Ishikawa (cell line): ENCODE results near the gene GRID1.

Experiments used
- CEBPB ChIP-seq: IDR thresholded peaks from 2 replicates; pipeline ENCODE4 v1.6.1; 2012
- CREB1 ChIP-seq: IDR thresholded peaks from 2 replicates; pipeline ENCODE4 v1.6.1; 2012; ENCODE audit warnings: low read depth
- EGR1 ChIP-seq: IDR thresholded peaks from 2 replicates; pipeline ENCODE4 v1.6.1; 2012
- EP300 ChIP-seq: IDR thresholded peaks from 2 replicates; pipeline ENCODE4 v1.6.1; 2012; ENCODE audit warnings: borderline replicate concordance
- FOXM1 ChIP-seq: IDR thresholded peaks from 2 replicates; pipeline ENCODE4 v1.6.1; 2012; ENCODE audit warnings: low read depth, borderline replicate concordance
- MAX ChIP-seq: IDR thresholded peaks from 2 replicates; pipeline ENCODE4 v1.6.1; 2012
- NFIC ChIP-seq: IDR thresholded peaks from 2 replicates; pipeline ENCODE4 v1.6.1; 2012
- RAD21 ChIP-seq: IDR thresholded peaks from 2 replicates; pipeline ENCODE4 v1.6.1; 2012; ENCODE audit warnings: low read depth
- TAF1 ChIP-seq: IDR thresholded peaks from 2 replicates; pipeline ENCODE4 v1.6.1; 2012; ENCODE audit warnings: low read depth, mild to moderate bottlenecking
- TCF12 ChIP-seq: IDR thresholded peaks from 2 replicates; pipeline ENCODE4 v1.6.1; 2012; ENCODE audit warnings: low read depth
- TEAD4 ChIP-seq: IDR thresholded peaks from 2 replicates; pipeline ENCODE4 v1.6.1; 2012
- USF1 ChIP-seq: IDR thresholded peaks from 2 replicates; pipeline ENCODE4 v1.6.1; 2012
- YY1 ChIP-seq: IDR thresholded peaks from 2 replicates; pipeline ENCODE4 v1.6.1; 2012; ENCODE audit warnings: low read depth
- ZBTB7A ChIP-seq: IDR thresholded peaks from 2 replicates; pipeline ENCODE4 v1.6.1; 2012; ENCODE audit warnings: low read depth
- TF ChIP-seq, protein P1 (sequence below): IDR thresholded peaks from 2 replicates; pipeline ENCODE4 v1.6.1; 2012; ENCODE audit warnings: low read depth, mild to moderate bottlenecking

GRID1 gene

DNA sequence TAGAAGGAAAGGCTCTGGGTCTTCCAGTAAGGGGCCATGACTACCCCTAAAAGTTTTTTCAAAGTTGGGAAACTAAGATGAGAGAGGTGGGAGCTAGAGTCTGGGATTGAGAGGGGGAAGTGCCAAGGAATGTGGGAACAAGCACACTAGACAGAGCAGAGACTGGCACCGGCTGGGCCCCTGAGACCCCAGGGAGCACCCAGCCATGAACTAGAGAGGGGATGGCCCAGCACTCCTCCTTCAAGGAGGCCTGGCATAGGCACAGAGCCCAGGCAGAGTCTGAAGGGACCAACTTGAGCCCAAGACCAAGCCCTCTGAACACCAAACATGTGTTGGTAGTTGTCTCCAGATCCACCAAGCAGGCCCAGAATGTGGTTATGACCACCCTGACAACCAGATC lies 119.0 kb downstream of the GRID1 start:
- TF ChIP-seq, protein P1, sequence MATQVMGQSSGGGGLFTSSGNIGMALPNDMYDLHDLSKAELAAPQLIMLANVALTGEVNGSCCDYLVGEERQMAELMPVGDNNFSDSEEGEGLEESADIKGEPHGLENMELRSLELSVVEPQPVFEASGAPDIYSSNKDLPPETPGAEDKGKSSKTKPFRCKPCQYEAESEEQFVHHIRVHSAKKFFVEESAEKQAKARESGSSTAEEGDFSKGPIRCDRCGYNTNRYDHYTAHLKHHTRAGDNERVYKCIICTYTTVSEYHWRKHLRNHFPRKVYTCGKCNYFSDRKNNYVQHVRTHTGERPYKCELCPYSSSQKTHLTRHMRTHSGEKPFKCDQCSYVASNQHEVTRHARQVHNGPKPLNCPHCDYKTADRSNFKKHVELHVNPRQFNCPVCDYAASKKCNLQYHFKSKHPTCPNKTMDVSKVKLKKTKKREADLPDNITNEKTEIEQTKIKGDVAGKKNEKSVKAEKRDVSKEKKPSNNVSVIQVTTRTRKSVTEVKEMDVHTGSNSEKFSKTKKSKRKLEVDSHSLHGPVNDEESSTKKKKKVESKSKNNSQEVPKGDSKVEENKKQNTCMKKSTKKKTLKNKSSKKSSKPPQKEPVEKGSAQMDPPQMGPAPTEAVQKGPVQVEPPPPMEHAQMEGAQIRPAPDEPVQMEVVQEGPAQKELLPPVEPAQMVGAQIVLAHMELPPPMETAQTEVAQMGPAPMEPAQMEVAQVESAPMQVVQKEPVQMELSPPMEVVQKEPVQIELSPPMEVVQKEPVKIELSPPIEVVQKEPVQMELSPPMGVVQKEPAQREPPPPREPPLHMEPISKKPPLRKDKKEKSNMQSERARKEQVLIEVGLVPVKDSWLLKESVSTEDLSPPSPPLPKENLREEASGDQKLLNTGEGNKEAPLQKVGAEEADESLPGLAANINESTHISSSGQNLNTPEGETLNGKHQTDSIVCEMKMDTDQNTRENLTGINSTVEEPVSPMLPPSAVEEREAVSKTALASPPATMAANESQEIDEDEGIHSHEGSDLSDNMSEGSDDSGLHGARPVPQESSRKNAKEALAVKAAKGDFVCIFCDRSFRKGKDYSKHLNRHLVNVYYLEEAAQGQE = no peak

- TF ChIP-seq NFIC = no peak
- TF ChIP-seq ZBTB7A = no peak
- no peak for TF ChIP-seq FOXM1
- TF ChIP-seq MAX = no peak
- no peak for TF ChIP-seq CREB1
- TF ChIP-seq EGR1 = no peak
- no peak for TF ChIP-seq EP300
- TF ChIP-seq USF1 = no peak
- TF ChIP-seq CEBPB = no peak
- TF ChIP-seq TCF12 = no peak
- TF ChIP-seq TAF1 = no peak
Observed at GRCh38 chr10:86247073-86247472, 119.5 kb downstream of the GRID1 start.

DNA sequence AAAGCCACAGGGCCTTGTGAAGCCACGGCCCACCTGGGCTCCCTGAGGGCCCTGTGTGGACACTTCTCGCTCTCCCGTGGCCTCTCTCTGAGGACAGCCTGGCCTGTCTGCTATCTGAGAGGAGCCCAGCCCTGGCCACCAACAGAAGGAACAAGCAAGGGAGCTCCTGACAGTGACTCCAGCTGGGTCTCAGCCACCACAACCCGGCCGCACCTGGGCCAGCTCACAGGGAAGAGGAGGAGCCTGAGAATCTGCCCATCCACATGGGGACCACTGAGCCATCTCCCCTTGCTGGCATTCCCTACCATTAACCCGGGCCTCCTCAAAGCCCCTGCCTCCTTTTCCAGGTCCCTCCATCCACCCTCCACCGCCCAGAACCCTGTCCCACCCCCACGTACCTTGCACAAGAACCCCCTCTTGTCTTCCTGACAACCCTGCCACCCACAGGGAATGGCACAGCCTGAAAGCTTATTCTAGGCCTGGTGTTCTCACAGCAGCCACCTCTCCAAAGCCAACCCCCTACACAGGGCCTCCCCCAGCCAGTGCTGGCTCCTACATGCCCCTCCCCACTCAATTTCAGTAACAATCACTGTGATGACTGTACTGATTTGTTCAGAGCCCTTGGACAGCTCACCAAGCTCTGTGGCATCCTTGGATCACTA lies 120.2 kb downstream of the GRID1 start:
- TF ChIP-seq ZBTB7A = no peak
- TF ChIP-seq TAF1 = no peak
- TF ChIP-seq EP300 = no peak
- TF ChIP-seq TCF12 = no peak
- no peak for TF ChIP-seq MAX
- TF ChIP-seq USF1 = no peak
- TF ChIP-seq EGR1 = no peak
- TF ChIP-seq NFIC = no peak
- TF ChIP-seq RAD21 = no peak
- no peak for TF ChIP-seq FOXM1
- TF ChIP-seq YY1 = no peak
- no peak for TF ChIP-seq CEBPB
- no peak for TF ChIP-seq TEAD4
- TF ChIP-seq, protein P1 = no peak
- no peak for TF ChIP-seq CREB1

GRCh38 chr10:86245015-86245394 lies 121.6 kb downstream of the GRID1 start:
- TF ChIP-seq TCF12 = no peak
- TF ChIP-seq TAF1 = no peak
- no peak for TF ChIP-seq CEBPB
- no peak for TF ChIP-seq FOXM1
- no peak for TF ChIP-seq ZBTB7A
- TF ChIP-seq EGR1 = no peak
- no peak for TF ChIP-seq CREB1
- no peak for TF ChIP-seq NFIC
- TF ChIP-seq, protein P1 = no peak
- no peak for TF ChIP-seq EP300
- no peak for TF ChIP-seq YY1
- TF ChIP-seq USF1 = no peak
- TF ChIP-seq MAX = no peak
- TF ChIP-seq RAD21 = no peak
- TF ChIP-seq TEAD4 = no peak
